BJ (cell line): ENCODE results near the gene CEP131. TPM values are rescaled to one million over a fixed set of nuclear protein-coding genes. Genes with fewer than 3 reads are reported as not detected.

Source experiments
- CTCF ChIA-PET: fragments of 350-600 bp; formaldehyde crosslinking; extraction: SDS; loops from one replicate; lab custom pipeline; 2021; ENCODE audit warnings: antibody characterized with exemption, inconsistent platforms; lab: Yijun Ruan, JAX
- POLR2A ChIA-PET: fragments of 300-600 bp; sonication (Branson Sonifier 250); formaldehyde crosslinking; extraction: SDS; loops from one replicate; lab custom pipeline; 2021; ENCODE audit warnings: antibody characterized with exemption; lab: Charles Lee
- DNase-seq: peaks from one replicate; pipeline ENCODE4 v3.0.0-alpha.2; 2011; ENCODE audit warnings: low read depth
- H3K27me3 ChIP-seq: 2 replicates; pipeline ENCODE4 v1.6.0; 2011; ENCODE audit warnings: low read length; ENCODE audit not compliant: control insufficient read depth, insufficient read depth
- H3K36me3 ChIP-seq: 2 replicates; pipeline ENCODE4 v1.5.1; 2011; ENCODE audit warnings: low read length; ENCODE audit not compliant: control insufficient read depth, insufficient read depth
- H3K4me3 ChIP-seq: 2 replicates; pipeline ENCODE4 v1.5.1; 2011; ENCODE audit warnings: low read depth, mild to moderate bottlenecking, control low read depth, low read length
- CTCF ChIP-seq: IDR thresholded peaks from 2 replicates; pipeline ENCODE4 v1.5.1; 2011; ENCODE audit warnings: low read depth, mild to moderate bottlenecking, control low read depth, inconsistent platforms, low read length, moderate library complexity; ENCODE audit not compliant: insufficient read depth
- polyA plus RNA-seq: library from polyadenylated mRNA; depleted of rRNA; stranded (reverse); fragments of >200 nt; gene quantifications from 2 replicates; pipeline ENCODE4 v1.2.3, GENCODE V29; 2011

CEP131 gene
- polyA plus RNA-seq, 1 experiment: 4.9 TPM

- POLR2A ChIA-PET: no interaction called here
Measured at GRCh38 chr17:81180836-81181810, 41.6 kb downstream of the CEP131 start.

GRCh38 chr17:81179861-81180260 lies 42.9 kb downstream of the CEP131 start:
- CTCF ChIA-PET: interaction anchor here (1.2 to 1.6 kb wide), 2 partner anchors 9 to 38 kb away, joined by 4 to 6 read pairs; no protein-coding TSS in a partner anchor
- Histone ChIP-seq H3K36me3 (no peaks in the 10 kb centered on the region), H3K4me3 (no peak overlapping the region), H3K27me3 (peaks cover 1% of the 10 kb centered on the region; the same call in 1 of the 2 replicates)
- DNase-seq: no peak
- POLR2A ChIA-PET: no interaction called here
- TF ChIP-seq CTCF: no peak

More at GRCh38 chr17:81180836-81181810, 41.6 kb downstream of the CEP131 start:
- Histone ChIP-seq H3K36me3 (no peaks in the 10 kb centered on the region), H3K4me3 (no peak overlapping the region), H3K27me3 (peaks cover 1% of the 10 kb centered on the region; the same call in 1 of the 2 replicates)
- no peak for TF ChIP-seq CTCF
- CTCF ChIA-PET: no interaction called here
- no peak for DNase-seq

GRCh38 chr17:81179220-81179619 lies 43.5 kb downstream of the CEP131 start:
- Histone ChIP-seq H3K27me3 (no peaks in the 10 kb centered on the region; the same call in 1 of the 2 replicates), H3K36me3 (no peaks in the 10 kb centered on the region), H3K4me3 (no peak overlapping the region)
- DNase-seq: no peak
- no peak for TF ChIP-seq CTCF
- POLR2A ChIA-PET: no interaction called here
- CTCF ChIA-PET: interaction anchor here (1.2 to 1.6 kb wide), 2 partner anchors 10 to 37 kb away, joined by 4 to 6 read pairs; no protein-coding TSS in a partner anchor

GRCh38 chr17:81178136-81179091 lies 44.4 kb downstream of the CEP131 start:
- no peak for TF ChIP-seq CTCF
- POLR2A ChIA-PET: no interaction called here
- CTCF ChIA-PET: interaction anchor here (1.2 to 1.6 kb wide), 2 partner anchors 10 to 36 kb away, joined by 4 to 6 read pairs; no protein-coding TSS in a partner anchor
- DNase-seq: no peak
- Histone ChIP-seq H3K36me3 (no peaks in the 10 kb centered on the region), H3K27me3 (no peaks in the 10 kb centered on the region), H3K4me3 (no peak overlapping the region)
